HG03342 (cell line): Measurements from ENCODE around the gene IRAK1.

Source experiments
- ATAC-seq: cut with Tn5 transposase; IDR thresholded peaks from one replicate; pipeline ENCODE4 v1.9.1; 2021; ENCODE audit warnings: mild to moderate bottlenecking, moderate library complexity; ENCODE audit not compliant: unreplicated experiment

IRAK1 gene

DNA sequence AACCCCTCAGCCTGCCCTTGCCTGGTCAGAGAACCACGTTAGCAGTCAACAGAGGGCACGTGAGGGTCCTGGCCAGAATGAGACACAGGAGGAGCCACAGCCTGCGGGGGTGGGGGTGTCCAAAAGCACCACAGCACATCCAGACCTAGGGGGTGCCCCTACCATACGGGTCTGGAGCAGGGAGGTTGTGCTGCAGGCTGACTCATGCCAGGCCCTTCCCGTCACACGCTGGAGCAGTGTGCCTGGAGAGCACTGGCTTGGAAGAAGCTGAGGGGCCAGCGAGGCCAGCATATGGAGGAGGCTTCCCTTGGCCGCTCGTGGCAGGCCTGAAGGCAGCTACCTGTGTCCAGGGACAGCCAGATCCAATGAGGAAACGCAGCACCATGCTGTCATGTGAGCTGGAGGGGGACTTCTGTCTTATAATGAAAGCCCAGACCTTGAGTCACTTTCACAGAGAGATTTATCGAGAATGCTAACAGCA, 1.5 kb upstream of the IRAK1 start:
- ATAC-seq: no peak

DNA sequence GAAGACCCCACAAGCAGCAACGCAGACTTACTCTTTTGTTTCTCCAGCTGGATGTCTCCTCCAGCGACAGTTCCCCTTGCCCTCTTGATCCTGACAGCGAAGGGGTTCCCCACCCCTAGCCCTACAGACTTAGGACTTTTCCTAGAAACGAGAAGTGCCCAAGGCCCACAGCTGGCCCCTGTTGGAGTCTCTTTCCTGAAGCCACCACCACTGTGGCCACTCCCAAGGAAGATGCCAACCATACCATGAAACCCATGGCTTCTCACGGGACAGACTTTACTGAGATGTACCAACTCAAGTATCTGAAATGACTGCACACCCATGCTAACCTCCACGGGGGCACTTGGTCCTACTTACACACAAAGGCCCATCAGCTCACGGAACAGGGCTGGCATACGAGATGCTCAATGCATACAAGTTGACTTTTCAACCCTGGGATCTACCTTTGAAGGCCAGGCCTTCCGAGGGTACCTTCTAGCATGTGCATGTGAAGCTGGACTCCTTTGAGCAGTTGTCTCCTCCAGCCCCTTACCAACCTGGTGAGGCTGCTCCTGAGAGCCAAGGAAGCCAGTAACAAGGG, 924 bp upstream of the IRAK1 start:
- ATAC-seq: no peak

DNA sequence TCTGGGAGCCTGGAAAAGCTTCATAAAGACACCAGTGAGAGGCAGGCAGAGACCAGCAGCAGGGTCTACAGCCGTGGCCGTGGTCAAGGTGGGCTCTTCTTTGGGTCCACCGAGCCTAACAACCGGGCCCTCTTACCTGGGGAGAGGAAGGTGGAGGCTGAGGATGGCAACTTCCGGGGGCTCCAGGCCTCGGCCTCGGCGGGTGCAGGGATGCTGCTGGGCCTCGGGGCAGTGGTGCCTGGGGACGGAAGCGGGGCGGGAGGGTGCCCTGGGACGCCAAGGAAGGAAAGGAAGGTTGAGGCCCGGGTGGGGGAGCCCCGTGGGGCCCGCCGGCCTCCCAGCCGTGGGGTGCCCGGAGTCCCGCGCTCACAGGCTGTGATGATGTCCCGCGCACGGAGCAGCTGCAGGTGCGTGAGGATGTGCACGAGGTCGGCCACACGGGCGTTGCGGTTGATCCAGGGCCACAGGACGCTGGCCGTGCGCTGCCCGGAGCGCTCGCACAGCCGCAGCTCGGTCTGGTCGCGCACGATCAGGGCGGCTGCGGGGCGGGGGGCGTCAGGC, 561 bp downstream of the IRAK1 start:
- peak; percentile 7 for ATAC-seq

DNA sequence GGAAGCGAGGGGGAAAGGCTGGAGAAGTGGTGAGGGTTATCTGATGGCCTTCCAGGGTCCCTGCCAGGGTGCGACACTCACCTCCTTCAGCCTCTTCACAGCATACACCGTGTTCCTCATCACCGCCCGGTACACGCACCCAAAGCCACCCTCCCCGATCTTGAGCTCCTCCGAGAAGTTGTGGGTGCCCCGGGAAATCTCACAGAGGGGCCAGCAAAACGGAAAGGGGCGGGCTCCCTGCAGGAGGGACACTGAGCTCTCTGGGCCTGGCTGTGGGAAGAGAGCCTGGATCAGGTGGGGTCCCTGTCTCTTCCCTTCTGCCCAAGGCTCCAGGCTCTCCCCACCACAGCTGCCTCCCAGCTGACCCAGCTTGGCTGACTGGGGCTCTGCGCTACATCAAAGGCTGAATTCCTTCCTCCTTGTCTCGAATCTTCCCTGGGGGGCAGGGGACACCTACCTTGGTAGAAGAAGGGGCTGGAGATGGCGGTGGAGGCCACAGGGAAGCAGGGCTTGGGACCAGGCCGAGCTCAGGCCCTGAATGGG, 1.1 kb downstream of the IRAK1 start:
- no peak for ATAC-seq

DNA sequence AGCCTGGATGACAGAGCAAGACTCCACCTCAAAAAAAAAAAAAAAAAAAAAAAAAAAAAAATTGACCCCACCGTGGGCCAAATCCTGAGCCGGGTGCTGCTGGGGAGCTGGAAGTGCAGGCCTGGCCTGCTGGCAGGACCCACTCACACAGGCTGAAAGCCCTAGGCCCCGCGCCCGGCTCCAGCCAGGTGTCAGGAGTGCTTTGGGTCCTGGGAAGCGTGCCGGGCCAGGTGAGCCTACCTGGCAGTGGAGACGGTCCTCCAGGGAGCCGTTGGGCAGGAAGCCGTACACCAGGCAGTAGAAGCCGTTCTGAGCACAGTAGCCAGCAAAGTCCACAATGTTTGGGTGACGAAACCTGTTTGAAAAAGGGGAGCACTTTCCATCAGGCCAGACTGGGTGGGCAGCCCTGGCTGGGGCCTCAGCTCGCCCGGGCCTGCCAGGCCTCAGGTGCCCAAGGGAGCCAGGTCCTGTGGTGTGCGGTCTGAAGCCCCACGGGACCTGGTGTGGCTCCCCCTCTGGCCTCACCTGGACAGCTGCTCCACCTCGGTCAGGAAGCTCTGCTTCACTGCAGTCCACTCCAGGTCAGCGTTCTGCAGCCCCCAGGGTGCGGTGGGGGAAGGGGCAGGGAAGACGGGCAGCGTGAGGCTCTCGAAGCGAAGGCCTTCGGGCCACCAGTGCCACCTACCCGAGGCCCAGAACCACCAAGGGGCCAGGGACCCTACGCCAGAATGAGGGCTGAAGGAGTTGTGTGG, 1.8 kb downstream of the IRAK1 start:
- ATAC-seq: no peak

DNA sequence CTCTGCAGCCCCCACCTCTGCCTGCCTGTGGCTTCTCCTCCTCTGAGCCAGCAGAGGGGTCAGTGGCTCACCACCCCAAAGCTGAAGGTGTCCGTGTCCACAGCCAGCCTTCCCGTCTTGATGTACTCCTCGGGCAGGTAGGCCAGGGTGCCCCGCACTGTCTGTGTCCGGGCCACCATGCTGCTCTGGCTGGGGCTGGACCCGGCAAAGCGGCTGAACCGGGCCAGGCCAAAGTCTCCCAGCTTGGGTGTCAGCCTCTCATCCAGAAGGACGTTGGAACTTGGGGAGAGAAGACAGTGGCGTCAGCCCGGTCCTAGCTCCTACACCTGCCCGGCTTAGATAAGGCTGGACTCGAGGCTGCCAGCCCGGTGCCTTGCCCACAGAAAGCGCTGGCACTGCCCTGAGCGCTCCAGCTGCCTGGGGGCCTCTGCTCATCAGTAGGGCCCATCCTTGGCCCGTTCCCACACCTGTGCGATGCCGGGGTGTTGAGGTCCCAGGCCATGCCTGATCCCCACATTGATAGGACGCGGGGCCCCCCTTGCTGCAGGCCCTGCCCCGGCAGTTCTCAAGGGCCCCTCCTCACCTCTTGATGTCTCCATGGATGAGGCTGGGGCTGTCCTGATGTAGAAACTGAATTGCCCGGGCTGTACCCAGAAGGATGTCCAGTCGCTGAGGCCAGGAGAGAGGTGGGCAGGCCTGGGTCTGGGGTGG, 3.2 kb downstream of the IRAK1 start:
- ATAC-seq: no peak

DNA sequence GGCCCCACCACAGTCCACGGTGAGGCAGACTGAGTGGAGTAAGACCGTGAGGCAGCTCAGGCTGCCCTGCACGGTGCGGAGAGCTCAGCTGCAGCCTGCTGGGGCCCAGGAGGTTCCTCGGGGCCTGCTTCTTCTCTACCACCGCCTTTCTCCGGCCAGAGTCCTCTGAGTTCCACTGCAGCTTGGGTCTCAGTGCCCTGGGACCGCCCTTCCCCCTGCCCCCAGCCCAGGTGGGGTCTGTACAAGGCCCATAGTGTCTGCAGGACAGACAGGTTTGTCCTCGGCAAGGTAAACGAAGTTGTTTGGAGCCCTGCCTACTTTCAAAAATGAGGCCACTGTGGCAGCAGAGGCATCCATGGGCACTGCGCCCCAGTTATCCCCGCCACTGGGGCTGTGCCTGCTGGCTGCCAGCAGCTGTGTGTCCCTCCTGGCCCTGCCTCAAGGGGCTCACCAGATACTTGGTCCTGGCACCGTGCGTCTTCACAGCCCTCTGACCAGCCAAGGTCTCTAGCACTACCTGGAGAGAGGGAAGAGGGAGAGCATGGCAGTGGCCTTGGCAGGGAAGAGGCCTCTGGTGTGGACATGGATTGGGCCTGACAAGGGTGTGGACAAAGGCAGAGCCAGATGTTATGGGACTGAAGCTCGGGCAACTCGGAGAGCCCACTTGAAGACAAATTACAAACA, 4.0 kb downstream of the IRAK1 start:
- ATAC-seq: no peak

DNA sequence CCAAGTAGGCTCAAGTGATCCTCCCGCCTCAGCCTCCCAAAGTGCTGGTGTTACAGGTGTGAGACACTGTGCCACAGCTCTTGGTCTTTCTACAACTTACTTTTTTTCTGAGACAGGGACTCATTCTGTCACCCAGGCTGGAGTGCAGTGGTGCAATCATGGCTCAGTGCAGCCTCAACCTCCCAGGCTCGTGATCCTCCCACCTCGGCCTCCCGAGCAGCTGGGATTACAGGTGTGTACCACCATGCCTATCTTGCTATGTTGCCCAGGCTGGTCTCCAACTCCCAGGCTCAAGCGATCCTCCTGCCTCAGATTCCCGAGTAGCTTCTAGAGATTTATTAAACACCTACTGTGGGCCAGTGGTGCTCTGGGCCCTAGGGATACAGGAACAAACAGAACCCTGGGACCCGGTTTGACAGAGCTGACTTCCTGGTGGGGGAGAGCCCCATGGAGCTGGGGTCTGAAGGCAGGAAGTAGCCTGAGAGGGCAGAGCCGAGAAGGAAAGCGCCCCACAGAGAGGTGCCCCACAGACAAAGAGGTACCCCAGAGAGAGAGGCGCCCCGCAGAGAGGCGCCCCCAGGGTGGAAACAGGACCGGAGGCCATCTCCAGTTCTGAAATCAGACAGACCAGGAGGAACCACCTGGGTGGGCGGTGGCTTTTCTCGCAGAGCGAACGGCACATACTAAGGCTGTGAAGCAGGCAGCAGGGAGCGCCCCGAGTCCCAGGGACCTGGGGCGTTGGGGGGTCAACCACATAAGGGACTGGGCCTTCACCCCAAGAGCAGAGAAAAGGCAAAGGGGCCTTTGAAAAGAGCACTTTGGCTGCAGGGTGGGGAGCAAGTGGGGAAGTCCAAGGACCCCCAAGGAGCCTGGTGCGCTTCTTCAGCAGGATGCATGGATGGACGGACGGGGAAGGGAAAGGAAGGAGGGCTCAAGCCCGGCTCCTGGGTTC, 5.0 kb downstream of the IRAK1 start:
- no peak for ATAC-seq

DNA sequence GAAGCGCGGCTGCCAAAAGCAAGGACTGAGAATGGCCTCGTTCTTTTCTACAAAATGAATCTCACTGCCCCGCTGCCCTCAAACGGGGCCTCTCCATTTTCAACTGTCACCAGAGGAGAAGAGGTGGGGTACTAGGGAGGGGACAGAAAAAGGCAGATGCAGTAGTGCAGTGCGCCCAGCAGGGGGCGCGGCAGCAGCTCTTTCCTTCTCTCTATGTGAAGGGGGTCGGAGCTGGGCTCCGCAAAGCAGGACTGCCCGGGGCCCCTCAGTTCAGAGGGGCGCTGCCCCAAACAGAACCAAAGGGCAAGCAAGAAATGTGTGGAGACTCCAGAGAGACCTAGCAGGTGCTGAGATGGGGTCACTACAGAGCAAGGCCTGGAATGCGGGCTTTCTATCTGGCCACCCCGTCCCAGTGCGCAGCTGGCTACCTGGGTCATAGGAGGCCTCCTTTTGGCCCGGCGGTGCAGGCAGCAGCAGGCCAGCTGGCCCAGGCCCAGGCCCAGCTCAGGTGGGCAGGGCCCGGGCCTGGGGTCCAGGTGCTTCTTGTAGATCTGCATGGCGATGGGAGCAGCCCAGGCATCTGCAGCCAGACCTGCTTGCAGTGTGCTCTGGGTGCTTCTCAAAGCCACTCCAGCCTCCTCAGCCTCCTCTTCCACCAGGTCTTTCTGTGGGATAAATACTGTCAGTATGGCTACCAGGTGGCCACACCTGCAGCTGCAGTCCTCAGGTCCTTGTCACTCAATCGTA, 5.9 kb downstream of the IRAK1 start:
- peak; percentile 55 for ATAC-seq

DNA sequence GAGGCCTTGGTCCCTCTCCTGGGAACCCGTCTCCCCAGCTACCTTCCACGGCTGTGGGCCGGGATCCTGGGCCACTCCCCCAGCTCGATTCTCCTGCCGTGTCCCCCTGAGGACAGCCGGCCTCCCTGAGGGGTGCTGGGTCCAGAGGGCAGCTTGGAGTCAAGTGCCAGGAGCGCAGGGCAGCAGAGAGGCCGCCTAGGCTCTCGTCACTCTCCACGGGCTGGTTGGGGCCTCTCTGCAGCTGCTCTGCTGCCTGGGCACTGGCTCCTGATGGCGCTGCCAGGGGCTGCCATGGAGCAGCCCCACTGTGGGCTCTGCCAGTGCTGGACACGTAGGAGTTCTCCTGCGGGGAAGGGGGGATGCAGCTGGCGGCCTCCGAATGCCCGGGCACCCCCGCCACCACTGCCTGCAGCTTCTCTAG, 6.7 kb downstream of the IRAK1 start:
- no peak for ATAC-seq

DNA sequence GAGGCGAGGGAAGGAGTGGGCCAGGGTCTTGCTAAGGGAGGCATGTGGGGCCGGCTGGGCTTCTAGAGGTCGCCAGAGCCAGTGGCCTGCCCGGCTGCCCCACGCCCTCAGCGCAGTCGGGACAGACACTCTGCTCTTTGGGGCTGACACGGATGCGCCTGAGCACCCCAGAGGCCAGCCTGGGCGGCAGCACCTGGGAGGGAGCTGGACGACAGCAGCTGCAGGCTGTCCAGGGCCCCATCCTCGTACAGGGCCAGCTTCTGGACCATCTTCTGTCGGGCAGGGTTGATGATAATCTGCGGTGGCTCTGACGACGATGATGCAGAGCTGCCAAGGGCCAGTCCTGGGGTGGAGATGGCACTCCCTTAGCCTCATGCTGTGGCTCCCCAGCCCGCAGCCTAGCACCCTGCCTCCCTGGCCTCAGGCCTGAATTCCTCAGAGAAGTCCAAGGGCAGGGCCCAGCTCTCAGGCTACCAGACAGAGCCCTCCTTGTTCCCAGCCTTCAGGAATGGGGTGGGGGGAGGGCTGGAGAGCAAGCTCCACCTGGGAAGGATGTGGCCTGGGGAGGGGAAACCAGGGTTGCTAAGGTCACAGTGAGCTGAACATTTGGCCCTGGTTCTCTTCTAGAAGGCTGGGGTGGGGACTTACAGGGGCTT, 7.2 kb downstream of the IRAK1 start:
- ATAC-seq: no peak

DNA sequence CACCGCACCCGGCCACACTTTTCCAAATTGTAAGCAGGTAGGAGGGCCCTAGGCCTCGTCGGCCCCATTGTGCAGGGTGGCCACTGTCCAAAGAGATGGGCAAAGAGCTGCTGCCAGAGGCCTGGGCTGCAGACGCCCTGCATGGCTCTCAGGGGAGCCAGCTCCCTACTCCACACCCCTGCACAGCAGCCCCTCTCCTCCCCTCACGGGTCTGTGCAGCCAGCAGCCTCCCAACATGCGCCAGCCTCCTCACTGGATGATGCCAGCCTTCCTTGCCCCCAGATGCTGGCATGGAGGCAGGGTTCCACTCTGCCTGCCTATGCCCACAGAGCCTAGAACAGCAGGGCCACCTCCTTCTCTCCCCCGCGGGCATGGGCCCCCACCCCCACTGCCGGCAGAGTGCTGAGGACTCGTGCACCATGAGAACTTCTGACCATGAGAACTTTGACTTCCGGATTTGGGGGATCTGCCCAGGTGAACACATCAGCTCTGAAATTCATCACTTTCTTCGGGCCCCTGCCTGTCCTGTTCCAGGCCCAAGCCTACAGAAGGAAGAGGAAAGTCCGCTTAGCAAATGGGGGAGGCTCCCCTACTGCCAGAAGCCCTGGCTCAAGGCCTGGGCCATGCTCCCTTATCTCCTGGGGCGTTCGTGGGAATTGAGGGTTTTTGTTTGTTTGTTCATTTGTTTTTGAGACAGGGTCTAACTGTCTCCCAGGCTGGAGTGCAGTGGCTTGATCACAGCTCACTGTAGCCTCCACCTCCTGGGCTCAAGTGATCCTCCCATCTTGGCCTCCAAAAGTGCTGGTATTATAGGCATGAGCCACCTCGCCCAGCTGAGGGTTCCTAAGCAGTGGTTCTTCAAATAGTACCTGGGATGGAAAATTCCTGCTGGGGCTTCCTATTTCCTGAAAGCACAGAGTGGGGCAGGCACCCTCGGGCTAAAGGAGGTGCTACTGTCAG, 8.0 kb downstream of the IRAK1 start:
- no peak for ATAC-seq

DNA sequence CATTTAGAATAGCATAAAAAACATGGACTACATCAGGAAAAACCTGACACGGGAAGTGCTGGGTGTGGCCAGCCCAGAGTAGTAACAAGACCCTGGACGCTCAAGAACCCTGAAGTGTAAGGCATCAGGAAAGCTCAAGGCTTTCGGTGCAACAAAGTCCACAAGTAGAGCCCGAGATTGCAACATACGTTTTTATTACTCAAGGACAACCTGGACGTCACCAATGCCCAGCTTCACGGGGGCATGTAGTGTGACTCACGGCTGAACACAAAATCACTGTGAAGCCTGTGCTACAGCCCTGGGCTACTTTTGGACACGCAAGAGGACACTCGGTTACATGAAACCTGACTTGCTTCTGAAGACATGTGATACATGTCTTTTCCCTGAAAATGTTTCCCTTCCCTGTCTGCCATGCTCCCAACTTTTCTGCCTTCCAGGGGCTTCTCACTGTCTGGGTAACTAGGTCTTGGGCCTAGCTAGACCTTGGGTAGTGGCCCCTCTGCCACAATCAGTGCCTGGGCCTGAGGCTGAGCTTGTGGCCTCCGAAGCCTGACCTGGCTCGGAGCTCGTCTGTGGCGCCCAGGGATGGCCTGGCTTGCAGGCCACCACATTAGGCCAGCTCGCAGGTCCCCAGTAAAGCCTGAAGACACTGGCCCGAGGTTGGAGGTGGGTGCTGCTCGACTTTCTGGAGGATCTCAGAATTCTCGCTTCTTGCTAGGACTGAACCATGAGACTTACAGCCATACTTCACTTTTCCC, 9.2 kb downstream of the IRAK1 start:
- ATAC-seq: no peak

DNA sequence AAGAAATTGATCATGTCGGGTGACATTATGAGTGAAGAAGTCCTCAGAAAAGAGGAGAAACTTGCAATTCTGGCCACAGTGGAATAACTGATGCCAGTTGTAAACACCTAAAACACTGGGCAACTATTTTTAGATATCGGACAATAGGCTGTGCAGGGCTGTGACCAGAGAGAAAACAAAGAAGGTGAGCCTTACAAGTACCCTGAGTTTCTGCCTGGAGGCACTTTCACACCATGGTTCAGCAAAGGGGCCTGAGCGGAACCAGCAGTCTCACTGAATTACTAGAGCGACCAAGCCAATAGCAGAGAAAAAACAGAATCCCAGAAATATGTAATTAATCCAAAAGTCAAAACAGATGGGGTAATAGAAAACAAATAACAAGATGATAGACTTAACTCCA, 11.2 kb downstream of the IRAK1 start:
- peak; percentile 30 for ATAC-seq

DNA sequence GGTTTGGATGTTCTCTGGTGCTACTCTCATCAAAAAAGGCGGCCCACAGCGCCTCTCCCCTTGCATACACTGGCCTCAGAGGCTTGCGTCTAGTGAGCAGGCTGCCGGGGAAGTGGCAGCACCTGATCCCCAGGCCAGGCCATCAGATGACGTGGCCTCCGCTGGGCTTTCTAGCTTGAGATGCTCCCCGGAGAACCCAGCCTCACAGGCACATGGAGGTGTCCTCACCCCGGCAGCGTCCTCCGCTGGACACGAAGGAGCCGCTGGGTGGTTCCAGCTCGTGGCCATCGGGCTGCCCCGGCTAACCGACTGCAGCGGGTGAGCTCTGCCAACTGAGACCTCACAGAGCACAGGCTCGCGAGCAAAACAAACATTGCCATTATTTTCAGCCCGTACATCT, 12.8 kb downstream of the IRAK1 start:
- ATAC-seq: no peak

DNA sequence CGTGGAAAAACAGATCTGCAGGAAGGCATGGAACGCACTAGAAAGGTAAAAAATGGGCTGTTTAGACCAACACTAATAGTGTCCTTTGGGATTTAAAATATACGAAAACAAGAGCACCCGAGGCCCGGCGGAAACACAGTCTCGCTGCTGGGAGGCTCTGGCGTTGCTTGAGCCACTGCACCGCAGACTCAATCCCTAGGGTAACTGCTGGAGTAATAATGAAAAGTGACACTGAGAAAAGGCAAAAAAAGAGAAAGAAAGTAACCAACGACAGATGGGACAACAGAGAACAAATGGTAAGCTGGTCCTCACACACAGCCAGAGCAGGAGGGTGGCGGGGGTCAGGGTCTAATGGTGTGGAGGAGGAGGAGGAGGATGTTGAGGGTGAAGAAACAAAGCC, 15.4 kb downstream of the IRAK1 start:
- no peak for ATAC-seq
